Stimulated activated CD4-positive, alpha-beta T cell treated with anti-CD3 and anti-CD28 coated beads, Interleukin-12 subunit alpha, Interleukin-12 subunit beta, amount 100 ng/mL, for 24 hours (primary cell): ENCODE measurements around the gene MRRF.

Source experiments
- DNase-seq, 2 experiments: peaks; one replicate each; pipeline ENCODE4 v3.0.0-alpha.2; 2020; ENCODE audit warnings: low read depth in 2 of 2

MRRF gene

GRCh38 chr9:122228568-122229484 lies 35.9 kb upstream of the MRRF start, which contains the start of gene LHX6:
TSS of gene LHX6 (minus strand) at chr9:122228957. CDS start at chr9:122228740, 217 bp downstream.
- DNase-seq, result no peak

DNA sequence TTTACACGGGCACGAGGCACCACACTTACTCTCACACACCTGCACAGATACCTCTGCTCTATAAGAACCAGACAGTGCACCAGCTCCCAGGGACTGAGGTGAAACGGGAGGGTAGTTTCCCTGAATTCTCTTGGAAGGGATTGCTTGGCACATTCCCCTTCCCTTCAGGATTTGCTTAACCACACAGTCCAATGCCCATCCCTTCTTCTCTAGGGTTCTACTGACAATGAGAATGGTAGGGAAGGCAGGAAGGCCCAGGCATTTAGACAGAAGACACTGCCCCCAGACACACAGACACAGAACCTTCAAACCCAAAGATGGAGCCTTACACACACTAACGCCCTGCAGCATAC lies 35.2 kb upstream of the MRRF start:
- no peak for DNase-seq

GRCh38 chr9:122232796-122233306 lies 31.8 kb upstream of the MRRF start:
- DNase-seq, result no peak

GRCh38 chr9:122234022-122234748 lies 30.5 kb upstream of the MRRF start:
- no peak for DNase-seq

- DNase-seq, result no peak
These were observed 28.0 kb upstream of the MRRF start for GRCh38 chr9:122236681-122237080.

DNA sequence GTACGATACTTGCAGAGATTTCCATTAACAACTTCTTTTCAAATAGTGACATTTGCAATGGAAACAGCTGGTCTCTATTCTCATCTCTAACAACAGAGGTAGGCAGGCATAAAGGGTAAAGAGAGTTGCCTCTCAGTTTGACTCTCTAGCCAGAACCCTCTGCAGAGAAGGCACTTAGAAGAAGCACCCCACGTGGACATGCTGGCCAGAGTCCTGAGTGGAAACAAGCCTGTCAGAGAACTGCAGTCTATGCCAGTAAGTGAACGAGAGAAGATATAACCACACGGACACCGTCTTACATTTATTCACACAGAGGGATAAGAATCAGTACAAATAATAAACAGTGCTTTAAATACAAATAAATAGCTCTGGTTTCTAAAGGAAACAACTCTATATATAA lies 25.0 kb upstream of the MRRF start:
- DNase-seq, result no peak

GRCh38 chr9:122244349-122244748 lies 20.3 kb upstream of the MRRF start:
- DNase-seq, result no peak

DNA sequence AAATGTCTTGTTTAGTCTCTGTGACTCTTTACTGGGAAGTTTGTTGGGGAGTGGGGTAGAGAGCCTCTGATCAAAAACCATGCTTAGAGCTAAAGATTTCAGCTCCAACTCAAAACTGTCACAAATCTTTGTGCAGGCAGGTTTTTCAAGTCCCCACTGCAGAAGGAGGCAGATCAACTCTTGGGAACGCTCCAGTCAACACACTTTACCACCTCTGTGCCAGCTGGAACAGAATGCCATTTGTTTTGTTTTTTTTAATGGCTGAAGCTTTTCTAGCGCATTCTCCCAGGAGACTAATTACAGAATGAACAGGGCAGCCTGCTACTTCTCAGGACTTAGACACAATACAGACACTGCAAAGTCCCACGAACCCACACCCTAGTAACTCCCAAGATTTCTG lies 18.0 kb upstream of the MRRF start:
- no peak for DNase-seq

- no peak for DNase-seq
These were observed 16.2 kb upstream of the MRRF start for GRCh38 chr9:122248448-122248865.

DNA sequence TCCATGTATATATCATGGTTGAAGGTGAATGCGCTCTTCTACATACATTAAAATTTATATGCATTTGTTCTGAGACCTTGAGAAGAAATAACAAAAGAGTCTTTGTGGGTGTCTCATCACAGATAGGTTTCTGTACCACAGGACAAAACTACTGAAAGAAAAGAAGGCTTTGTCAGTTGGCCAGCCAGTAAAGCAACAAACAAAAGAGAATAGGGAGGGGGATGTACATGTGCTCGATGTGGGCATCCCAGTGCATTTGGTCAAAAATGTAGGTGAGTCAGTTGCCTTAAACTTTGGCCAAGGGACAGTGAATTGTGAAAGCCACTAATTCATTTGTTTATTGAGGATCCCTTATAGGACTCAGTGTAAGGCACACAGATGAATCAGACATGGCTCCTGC lies 13.3 kb upstream of the MRRF start:
- DNase-seq, result no peak

DNA sequence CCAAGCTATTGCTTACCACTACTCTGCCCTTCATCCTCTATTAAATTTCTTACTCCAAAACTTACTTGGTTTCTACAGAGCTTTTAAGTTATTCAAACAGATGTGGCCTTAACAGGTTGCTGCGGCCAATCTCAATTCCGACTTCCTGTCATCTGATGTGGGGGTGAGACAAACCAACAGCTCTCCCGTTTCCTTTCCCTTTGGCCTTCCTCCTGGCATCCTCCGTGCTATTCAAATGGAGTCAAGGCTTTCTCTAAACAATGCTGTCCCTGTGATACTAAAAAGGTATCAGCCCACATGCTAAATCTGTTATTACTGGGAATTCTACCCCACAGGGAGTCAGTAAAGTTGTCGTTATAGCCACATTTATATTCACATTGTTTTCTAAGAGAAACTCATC lies 11.9 kb upstream of the MRRF start:
- no peak for DNase-seq

- no peak for DNase-seq
These were observed 9.9 kb upstream of the MRRF start for GRCh38 chr9:122254761-122255160.

GRCh38 chr9:122256206-122256605 lies 8.5 kb upstream of the MRRF start:
- DNase-seq, result no peak

GRCh38 chr9:122258886-122259415 lies 5.7 kb upstream of the MRRF start:
- DNase-seq, result no peak

- DNase-seq, result no peak
These were observed 3.2 kb upstream of the MRRF start for GRCh38 chr9:122261469-122261881.

- DNase-seq, result no peak
These were observed 2.6 kb upstream of the MRRF start for GRCh38 chr9:122262073-122262472.

GRCh38 chr9:122263699-122264349 lies 858 bp upstream of the MRRF start:
- DNase-seq, result no peak

DNA sequence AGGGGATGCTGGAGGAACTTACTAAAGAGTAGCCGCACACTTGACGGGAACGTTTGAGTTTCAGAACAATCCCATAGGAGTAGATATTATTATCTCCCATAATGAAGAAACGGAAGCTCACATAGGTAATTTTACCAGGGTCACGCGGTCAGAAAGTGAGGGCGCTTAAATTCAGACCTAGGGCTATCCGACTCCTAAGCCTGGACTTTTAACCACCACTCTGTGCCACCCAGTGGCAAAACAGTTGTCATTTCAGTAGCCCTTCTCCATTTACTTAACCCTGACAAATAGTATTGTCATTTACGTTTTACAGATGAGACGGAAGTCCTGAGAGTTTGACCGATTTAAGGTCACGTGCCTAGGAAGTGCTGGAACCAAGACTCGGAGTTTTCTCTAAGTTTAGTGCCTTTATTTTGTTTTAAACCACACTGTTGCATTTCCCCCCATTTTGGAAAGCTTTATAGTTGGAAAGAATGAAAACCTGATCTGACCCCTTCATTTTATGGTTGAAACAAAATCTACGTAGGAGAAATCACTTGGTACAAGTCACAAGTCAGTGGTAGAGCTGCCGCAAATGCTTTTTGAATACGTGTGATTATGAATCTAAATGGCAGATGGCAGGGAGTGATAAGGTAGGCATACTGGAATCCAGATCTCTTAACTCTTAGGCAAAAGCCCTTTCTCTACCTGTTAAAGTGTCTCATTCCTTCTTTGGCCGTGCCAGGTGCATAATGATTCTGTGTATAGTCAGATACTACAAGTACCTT lies 650 bp downstream of the MRRF start:
- DNase-seq, result no peak

DNA sequence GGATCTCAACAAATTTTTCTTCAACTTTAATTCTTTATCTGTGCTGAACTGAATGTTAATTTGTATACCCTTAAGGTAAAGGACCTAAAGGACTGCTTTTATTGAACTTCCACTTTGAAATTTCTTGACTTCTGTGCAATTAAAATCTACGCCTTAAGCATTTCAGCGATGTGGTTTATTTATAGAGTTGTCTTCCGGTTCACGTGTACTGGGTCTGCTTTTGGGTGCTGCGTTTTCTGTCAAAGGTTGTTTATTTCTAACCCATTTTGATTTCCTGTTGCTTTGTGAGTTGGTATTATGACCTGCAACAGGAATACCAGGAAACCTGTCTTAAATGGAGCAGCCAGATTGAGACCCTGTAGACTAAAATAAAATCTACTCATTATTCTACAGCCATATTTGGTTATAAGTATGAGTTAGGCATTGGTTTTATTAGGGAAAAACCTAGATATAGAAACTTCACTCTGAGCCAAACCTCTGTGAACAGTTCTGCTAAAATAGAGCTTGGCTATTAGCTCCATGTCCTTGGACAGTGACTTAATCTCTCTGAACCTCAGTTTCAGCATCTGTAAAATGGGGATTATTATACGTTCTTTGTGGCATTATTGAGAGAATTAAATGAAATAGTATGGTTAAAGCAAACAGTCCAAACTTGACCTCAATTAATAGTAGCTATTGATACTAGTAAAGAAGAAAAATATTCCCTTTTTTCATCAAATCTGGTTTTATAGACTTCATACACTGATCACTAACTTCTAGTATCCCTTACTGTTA lies 3.5 kb downstream of the MRRF start:
- DNase-seq, result no peak

DNA sequence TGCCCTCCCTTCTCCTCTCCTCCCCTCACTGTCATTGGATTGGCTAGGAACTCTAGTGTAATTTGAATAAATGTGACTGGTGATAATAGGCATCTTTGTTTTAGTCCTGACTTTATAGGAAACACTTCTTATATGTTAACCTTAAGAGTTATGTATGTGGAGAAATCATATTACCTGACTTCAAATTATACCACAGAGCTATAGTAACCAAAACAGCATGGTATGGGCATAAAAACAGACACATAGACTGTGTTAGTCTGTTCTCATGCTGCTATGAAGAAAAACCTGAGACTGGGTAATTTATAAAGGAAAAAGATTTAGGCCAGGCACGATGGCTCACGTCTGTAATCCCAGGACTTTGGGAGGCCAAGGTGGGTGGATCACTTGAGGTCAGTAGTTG lies 9.4 kb downstream of the MRRF start:
- no peak for DNase-seq

GRCh38 chr9:122276096-122276495 lies 11.4 kb downstream of the MRRF start:
- DNase-seq, result no peak
